ENCODE measurements around the gene CHTOP.

- TF ChIP-seq CTCF (IDR thresholded peaks at IDR 0.05) (no peak), POLR2A (IDR thresholded peaks at IDR 0.05) (no peak), POLR2AphosphoS5 (IDR thresholded peaks at IDR 0.05) (no peak), EP300 (IDR thresholded peaks at IDR 0.05; ENCODE audit: low read depth) (no peak)
Measured at GRCh38 chr1:153586347-153586746, 47.5 kb upstream of the CHTOP start.
